Activated naive CD4-positive, alpha-beta T cell treated with anti-CD3 and anti-CD28 coated beads, Interleukin-2, amount 10 ng/mL, durations not matched to agents 5 hours and 36 hours (primary cell): ENCODE measurements around the gene ADAMTS18. TPM values are rescaled to one million over a fixed set of nuclear protein-coding genes. Genes with fewer than 3 reads are reported as not detected.

Experiments
- total RNA-seq, 2 experiments: library from RNA; stranded (reverse); gene quantifications; one replicate each; pipeline ENCODE4 v1.2.3, GENCODE V29; 2021

ADAMTS18 gene, protein sequence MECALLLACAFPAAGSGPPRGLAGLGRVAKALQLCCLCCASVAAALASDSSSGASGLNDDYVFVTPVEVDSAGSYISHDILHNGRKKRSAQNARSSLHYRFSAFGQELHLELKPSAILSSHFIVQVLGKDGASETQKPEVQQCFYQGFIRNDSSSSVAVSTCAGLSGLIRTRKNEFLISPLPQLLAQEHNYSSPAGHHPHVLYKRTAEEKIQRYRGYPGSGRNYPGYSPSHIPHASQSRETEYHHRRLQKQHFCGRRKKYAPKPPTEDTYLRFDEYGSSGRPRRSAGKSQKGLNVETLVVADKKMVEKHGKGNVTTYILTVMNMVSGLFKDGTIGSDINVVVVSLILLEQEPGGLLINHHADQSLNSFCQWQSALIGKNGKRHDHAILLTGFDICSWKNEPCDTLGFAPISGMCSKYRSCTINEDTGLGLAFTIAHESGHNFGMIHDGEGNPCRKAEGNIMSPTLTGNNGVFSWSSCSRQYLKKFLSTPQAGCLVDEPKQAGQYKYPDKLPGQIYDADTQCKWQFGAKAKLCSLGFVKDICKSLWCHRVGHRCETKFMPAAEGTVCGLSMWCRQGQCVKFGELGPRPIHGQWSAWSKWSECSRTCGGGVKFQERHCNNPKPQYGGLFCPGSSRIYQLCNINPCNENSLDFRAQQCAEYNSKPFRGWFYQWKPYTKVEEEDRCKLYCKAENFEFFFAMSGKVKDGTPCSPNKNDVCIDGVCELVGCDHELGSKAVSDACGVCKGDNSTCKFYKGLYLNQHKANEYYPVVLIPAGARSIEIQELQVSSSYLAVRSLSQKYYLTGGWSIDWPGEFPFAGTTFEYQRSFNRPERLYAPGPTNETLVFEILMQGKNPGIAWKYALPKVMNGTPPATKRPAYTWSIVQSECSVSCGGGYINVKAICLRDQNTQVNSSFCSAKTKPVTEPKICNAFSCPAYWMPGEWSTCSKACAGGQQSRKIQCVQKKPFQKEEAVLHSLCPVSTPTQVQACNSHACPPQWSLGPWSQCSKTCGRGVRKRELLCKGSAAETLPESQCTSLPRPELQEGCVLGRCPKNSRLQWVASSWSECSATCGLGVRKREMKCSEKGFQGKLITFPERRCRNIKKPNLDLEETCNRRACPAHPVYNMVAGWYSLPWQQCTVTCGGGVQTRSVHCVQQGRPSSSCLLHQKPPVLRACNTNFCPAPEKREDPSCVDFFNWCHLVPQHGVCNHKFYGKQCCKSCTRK (N-terminal part only)
- not detected for total RNA-seq

DNA sequence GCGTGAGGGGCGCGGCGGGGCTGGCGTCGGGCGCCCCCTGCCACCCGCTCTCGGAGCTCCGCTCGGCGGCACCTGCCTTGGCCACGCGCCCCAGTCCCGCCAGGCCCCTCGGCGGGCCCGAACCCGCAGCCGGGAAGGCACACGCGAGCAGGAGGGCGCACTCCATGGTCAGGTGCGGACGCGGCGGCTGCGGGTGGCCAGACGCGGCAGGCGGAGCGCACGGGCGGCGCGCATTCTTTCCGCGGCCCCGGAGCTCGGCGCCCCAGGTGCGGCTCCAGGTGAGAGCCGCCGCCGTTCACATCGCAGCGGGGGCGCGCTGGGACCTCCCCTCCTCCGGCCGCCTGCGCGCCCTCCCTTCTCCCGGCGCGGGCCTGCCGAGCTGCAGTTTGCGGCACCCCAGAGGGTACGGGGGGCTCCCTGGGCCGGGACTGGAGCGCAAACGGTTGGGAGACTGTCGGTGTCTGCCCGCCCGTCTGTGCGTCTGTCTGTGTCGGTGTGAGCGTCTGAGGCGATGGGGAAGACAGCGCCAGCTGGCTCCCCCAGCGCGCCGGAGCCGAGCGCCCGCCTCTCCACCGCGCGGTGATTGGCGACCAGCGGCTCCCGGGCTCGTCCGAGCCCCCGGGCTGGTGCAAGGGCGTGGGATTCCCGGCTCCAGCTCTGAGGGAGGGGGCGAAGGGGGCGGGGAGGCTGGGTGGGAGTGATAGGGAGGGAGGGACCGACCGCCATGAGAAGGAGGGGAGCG lies at the start of gene ADAMTS18:
TSS of gene ADAMTS18 (minus strand) at position 505 of the 742 bp plus-strand sequence. CDS start at position 166, 339 bp downstream.

Other genes with a start within 250 kb of the ADAMTS18 start
- gene MON1B, start 243.8 kb downstream of the ADAMTS18 start, total RNA-seq: 10 to 100 TPM; 67.4 to 69.6 TPM
- 10 to 100 TPM; 15.2 to 17.9 TPM for gene SYCE1L, start 235.6 kb downstream of the ADAMTS18 start, total RNA-seq